Osteocyte (in vitro differentiated cells): ENCODE results near the gene KIZ. TPM values are rescaled to one million over a fixed set of nuclear protein-coding genes. Genes with fewer than 3 reads are reported as not detected.

ENCODE experiments used
- DNase-seq: peaks from one replicate; pipeline ENCODE4 v3.0.0; 2021; ENCODE audit warnings: mixed read lengths; ENCODE audit not compliant: unreplicated experiment; ENCODE audit errors: extremely low spot score
- H3K27ac Mint-ChIP-seq: one replicate; pipeline ENCODE4 v1.8.0; 2021; ENCODE audit warnings: mild to moderate bottlenecking, mixed read lengths; ENCODE audit not compliant: unreplicated experiment
- H3K27me3 Mint-ChIP-seq: one replicate; pipeline ENCODE4 v1.8.0; 2021; ENCODE audit warnings: mixed read lengths; ENCODE audit not compliant: unreplicated experiment
- H3K36me3 Mint-ChIP-seq: one replicate; pipeline ENCODE4 v1.8.0; 2021; ENCODE audit warnings: mixed read lengths; ENCODE audit not compliant: unreplicated experiment
- H3K4me1 Mint-ChIP-seq: one replicate; pipeline ENCODE4 v1.8.0; 2021; ENCODE audit warnings: mixed read lengths; ENCODE audit not compliant: unreplicated experiment
- H3K4me3 Mint-ChIP-seq: one replicate; pipeline ENCODE4 v1.8.0; 2021; ENCODE audit warnings: mild to moderate bottlenecking, moderate library complexity, mixed read lengths; ENCODE audit not compliant: unreplicated experiment
- H3K9me3 Mint-ChIP-seq: one replicate; pipeline ENCODE4 v1.8.0; 2021; ENCODE audit warnings: mixed read lengths; ENCODE audit not compliant: unreplicated experiment
- total RNA-seq: library from RNA; stranded (reverse); gene quantifications from 2 replicates; pipeline ENCODE4 v1.2.1, GENCODE V29; 2021
- TF ChIP-seq, protein P1 (sequence below): fragments of 200-600 bp; sonication (generic); IDR thresholded peaks from 2 replicates; pipeline ENCODE4 v1.5.0; 2021; ENCODE audit warnings: antibody characterized with exemption, mild to moderate bottlenecking, moderate library complexity

KIZ gene
- total RNA-seq, 1 donor from 2014 or later: 21.2 TPM

DNA sequence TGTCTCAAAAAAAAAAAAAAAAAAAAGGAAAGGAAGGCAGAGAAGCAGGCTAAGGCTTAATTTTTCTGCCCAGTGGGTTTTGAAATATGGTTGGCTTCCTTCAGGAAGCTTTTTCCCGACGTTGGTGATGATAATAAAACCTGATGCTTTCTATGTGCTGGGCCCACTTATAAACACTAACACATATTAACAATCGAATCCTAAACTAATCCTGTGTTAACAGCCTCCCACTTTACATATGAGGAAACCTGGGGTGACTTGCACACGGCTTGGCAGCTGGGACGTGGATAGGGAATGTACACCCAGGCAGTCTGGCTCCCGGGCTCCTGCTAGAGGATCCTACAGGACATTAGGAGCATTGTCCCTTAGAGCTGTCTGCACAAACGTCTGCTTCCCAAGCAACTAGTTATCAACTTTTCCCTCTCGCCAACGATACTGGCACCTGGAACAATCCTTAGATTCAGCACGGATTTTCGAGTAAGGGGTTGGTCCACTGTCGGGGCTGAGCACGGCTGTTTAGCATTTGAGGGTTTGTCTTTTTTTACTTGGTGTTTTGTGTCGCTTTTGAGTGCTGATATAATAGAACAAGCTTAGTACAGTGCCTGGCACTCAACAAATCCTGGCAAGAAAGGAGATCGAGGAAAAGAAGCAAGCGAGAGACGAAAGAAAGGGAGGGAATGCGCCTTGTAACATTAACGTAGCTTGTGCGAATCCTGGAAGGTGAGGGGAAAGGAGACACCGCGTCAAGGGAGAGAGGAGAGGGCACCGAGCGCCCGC is 622 bp upstream of the KIZ start:
- Mint-ChIP-seq H3K36me3 (no peaks in the 10 kb centered on the region), H3K9me3 (no peaks in the 10 kb centered on the region), H3K4me3 (peak overlapping the region; percentile 84), H3K27me3 (peaks cover 9% of the 10 kb centered on the region), H3K4me1 (peaks cover 16% of the 10 kb centered on the region), H3K27ac (peak overlapping the region; percentile 52)
- TF ChIP-seq, protein P1, sequence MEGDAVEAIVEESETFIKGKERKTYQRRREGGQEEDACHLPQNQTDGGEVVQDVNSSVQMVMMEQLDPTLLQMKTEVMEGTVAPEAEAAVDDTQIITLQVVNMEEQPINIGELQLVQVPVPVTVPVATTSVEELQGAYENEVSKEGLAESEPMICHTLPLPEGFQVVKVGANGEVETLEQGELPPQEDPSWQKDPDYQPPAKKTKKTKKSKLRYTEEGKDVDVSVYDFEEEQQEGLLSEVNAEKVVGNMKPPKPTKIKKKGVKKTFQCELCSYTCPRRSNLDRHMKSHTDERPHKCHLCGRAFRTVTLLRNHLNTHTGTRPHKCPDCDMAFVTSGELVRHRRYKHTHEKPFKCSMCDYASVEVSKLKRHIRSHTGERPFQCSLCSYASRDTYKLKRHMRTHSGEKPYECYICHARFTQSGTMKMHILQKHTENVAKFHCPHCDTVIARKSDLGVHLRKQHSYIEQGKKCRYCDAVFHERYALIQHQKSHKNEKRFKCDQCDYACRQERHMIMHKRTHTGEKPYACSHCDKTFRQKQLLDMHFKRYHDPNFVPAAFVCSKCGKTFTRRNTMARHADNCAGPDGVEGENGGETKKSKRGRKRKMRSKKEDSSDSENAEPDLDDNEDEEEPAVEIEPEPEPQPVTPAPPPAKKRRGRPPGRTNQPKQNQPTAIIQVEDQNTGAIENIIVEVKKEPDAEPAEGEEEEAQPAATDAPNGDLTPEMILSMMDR: peak; percentile 39
- DNase-seq: no peak

DNA sequence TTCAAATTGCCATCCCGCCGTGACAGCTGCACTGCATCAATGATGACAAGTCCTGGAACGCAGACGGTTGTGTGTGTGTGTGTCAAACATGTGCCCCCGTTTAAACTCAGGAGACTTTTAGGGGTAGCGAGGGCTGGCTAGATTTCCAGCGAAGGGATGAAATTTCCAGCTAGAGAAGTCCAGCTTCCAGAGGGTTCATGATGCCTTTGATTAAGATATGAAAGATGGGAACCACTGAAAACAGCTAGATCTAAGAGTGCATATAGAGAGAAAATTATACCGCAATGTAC is 644 bp downstream of the KIZ start:
- Mint-ChIP-seq H3K27me3 (peaks cover 5% of the 10 kb centered on the region), H3K27ac (peak overlapping the region; percentile 79), H3K4me1 (peaks cover 16% of the 10 kb centered on the region), H3K4me3 (peak overlapping the region; percentile 84), H3K36me3 (peaks cover under 1% of the 10 kb centered on the region), H3K9me3 (no peaks in the 10 kb centered on the region)
- DNase-seq: no peak
- TF ChIP-seq, protein P1: no peak

DNA sequence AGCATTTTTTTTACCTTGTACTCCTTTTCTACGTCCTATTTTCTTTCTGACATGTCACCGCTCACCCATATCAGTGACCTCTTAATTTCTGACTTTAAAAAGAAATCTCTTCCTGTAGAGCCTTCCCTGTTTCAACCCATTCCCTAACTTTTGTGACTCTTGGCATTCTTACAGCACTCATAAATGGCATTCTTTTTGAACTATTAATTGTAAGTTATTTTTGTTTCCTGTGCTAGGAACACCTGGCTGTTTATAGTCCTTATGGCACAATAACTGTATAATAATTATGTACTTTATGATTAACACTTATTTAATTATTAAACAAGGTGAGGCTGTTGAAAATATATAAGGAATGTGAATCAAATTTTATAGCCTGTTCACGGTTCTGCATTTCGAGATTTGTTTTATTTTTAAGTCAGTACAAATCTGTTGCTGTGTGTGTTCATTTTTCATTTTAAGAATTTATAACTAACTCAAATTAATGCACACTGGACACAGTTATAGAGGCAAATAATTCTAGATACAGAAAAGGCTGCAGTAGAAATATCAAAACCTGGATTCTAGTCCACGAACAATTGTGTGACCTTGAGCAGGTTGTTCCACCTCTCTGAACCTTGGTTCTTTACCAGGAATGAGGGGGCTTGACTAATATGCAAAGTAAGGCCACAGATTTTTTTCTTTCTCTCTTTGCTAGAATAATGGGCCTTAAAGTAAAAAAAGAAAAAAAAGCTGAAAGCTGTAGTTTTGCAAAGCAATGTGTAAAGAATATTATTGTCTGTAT is 1.5 kb downstream of the KIZ start:
- H3K9me3 Mint-ChIP-seq: no peaks in the 10 kb centered on the region
- peaks cover 16% of the 10 kb centered on the region for H3K4me1 Mint-ChIP-seq
- peak overlapping the region; percentile 84 for H3K4me3 Mint-ChIP-seq
- no peak overlapping the region for H3K27ac Mint-ChIP-seq
- peaks cover 2% of the 10 kb centered on the region for H3K27me3 Mint-ChIP-seq
- DNase-seq: no peak
- TF ChIP-seq, protein P1: no peak
- H3K36me3 Mint-ChIP-seq: peaks cover 3% of the 10 kb centered on the region

DNA sequence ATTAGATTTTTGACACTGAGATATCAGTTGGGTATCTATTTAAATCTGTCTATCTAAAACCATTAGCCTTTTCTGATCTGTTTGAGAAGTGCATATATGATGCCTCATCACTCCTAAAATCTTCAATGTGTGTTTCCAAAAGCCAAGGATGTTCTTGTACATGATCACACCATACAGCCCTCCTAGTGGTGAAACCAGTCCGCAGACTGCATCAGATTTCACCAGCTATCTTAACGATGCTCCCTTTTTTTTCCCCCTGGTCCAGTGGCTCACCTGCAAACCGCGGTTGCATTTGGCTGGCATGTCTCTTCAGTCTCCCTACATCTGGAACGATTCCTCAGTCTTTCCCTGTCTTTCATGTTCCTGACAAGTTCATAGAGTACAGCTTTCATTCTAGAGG is 4.0 kb downstream of the KIZ start:
- H3K27me3 Mint-ChIP-seq: no peaks in the 10 kb centered on the region
- H3K36me3 Mint-ChIP-seq: peaks cover 6% of the 10 kb centered on the region
- H3K4me3 Mint-ChIP-seq: no peak overlapping the region
- TF ChIP-seq, protein P1: no peak
- peaks cover 14% of the 10 kb centered on the region for H3K4me1 Mint-ChIP-seq
- DNase-seq: no peak
- H3K9me3 Mint-ChIP-seq: no peaks in the 10 kb centered on the region
- no peak overlapping the region for H3K27ac Mint-ChIP-seq

DNA sequence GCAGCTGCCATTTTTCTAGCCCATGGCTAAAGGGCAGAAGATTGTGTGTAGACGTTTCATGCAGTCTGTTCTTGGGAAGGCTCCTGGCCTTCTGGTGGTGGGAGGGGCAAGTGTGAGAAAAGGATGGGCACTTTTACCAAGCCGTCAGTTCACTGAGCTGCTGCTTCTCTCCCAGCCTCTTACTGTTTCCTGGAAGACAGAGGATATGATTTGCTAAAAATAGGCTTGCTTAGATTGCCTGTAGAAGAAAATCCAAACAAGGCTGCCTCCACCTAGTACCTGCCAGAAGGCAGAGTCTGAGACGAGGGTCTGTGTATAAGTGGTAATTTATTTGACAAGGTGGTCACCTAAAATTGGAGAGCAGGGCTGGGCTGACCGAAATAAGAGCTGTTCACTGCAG is 7.5 kb downstream of the KIZ start:
- Mint-ChIP-seq H3K27me3 (no peaks in the 10 kb centered on the region), H3K4me3 (no peak overlapping the region), H3K9me3 (no peaks in the 10 kb centered on the region), H3K27ac (no peak overlapping the region), H3K4me1 (no peaks in the 10 kb centered on the region), H3K36me3 (peaks cover 15% of the 10 kb centered on the region)
- TF ChIP-seq, protein P1: no peak
- no peak for DNase-seq
